PC-3 (cell line): ENCODE results near the gene SMC1B.

Experiments
- CTCF ChIP-seq: fragments of 300-600 bp; sonication (generic); conservative IDR thresholded peaks from 2 replicates; pipeline ENCODE4 v1.5.1; 2017; ENCODE audit warnings: antibody characterized with exemption, low read depth, mild to moderate bottlenecking, low read length
- EZH2phosphoT487 ChIP-seq: fragments of 300-600 bp; sonication (generic); IDR thresholded peaks from 2 replicates; pipeline ENCODE4 v1.6.1; 2018; ENCODE audit warnings: mild to moderate bottlenecking, antibody characterized with exemption, low read length, borderline replicate concordance

DNA sequence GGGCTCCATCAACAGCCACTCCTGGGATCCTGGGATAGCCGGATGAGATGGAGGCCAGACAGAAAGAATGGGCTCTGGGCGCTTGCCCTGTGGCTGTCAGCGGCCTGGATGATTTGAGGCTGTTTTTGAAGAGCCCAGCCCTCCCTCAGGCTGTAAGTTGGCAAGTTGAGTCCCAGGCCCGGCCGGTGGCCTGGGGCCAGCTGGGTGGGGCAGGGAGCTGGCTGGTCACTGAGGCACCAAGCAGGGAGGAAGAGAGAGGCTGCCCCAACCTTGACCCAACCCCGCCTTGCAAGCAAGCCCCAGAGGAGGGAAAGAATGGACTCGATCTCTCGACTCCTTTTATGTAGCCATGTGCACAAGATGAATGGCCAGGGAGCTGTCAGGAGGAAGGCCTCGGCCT lies 35.0 kb upstream of the SMC1B start:
- TF ChIP-seq EZH2phosphoT487 (no peak), CTCF (no peak)
